Measurements from ENCODE around the gene XKR7. TPM values are rescaled to one million over a fixed set of nuclear protein-coding genes. Genes with fewer than 3 reads are reported as not detected.
A peak's percentile ranks its signal among the peaks of the same experiment; 100 is the strongest.
"Not testable (repeated sequence)": the region's sequence is repeated elsewhere in the genome, so short reads cannot be mapped to it uniquely, and the experiment has no call there.

The XKR7 gene, protein sequence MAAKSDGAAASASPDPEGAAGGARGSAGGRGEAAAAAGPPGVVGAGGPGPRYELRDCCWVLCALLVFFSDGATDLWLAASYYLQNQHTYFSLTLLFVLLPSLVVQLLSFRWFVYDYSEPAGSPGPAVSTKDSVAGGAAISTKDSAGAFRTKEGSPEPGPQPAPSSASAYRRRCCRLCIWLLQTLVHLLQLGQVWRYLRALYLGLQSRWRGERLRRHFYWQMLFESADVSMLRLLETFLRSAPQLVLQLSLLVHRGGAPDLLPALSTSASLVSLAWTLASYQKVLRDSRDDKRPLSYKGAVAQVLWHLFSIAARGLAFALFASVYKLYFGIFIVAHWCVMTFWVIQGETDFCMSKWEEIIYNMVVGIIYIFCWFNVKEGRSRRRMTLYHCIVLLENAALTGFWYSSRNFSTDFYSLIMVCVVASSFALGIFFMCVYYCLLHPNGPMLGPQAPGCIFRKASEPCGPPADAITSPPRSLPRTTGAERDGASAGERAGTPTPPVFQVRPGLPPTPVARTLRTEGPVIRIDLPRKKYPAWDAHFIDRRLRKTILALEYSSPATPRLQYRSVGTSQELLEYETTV
- total RNA-seq = not detected in 2 replicates

DNA sequence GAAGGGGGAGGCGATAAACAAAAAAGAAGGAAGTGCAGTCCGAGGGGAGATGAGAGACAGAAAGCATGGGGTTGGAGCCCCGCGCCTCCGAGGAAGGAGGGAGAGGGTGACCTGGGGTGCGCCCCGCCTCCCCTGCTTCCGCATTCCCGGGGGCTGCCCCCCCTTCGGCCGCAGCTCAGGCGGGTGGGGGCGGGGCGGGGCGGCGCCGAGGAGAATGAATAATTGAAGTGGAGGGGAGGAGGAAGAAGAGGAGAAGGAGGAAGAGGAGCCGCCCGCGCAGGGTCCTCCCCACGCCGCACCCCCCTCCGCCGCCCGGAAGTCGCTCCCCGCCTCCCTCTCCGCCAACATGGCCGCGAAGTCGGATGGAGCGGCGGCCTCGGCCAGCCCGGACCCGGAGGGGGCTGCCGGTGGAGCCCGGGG lies at the start of gene XKR7:
TSS of gene XKR7 (plus strand) at position 322 of the 420 bp plus-strand sequence. CDS start at position 347, 25 bp downstream.
- DNase-seq (ENCODE audit: low spot score) = peak; percentile 14

DNA sequence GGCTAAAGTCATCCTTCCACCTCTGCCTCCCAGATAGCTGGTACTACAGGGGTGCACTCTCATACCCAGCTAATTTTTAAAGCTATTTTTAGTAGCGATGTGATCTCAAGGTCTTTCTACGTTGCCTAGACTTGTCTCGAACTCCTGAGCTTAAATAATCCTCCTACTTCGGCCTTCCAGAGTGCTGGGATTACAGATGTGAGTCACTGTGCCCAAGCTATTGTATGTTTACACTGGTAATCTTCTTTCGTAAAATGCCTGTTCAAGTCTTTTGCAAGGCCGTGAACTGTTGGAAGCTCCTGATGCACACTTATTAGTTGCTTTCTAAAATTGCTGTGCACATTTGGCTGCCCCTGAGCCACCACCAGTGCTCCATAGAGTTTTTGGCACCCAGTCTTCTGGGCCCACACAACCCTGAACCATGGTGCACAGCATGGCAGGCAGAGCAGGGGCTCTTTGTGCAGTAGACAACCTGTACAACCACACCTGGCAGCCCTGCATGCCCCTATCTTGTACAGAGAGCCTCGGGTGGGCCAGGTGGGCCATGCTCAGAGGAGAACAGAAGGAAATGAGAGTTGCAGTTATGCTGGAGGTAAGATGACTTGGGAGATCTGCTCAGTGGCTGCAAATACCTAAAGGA lies 49.4 kb upstream of the XKR7 start:
- DNase-seq (ENCODE audit: low spot score) = no peak
- H3K36me3 Mint-ChIP-seq (ENCODE audit: low read depth) = no peaks in the 10 kb centered on the region
- intact Hi-C loops (cut with micrococcal nuclease) = no loop called here
- H3K9me3 Mint-ChIP-seq = no peaks in the 10 kb centered on the region
- H3K4me3 Mint-ChIP-seq (ENCODE audit: low read depth) = no peak overlapping the region
- H3K4me1 Mint-ChIP-seq (ENCODE audit: low read depth) = no peaks in the 10 kb centered on the region
- no peak overlapping the region for H3K27ac Mint-ChIP-seq
- peaks cover 13% of the 10 kb centered on the region for H3K27me3 Mint-ChIP-seq (ENCODE audit: low read depth)

More for the DNA sequence above, at the start of gene XKR7:
- Mint-ChIP-seq H3K27ac (no peak within 1 kb of the TSS), H3K4me3 (ENCODE audit: low read depth) (peak within 1 kb of the TSS; percentile 83), H3K4me1 (ENCODE audit: low read depth) (peaks cover 5% of the 10 kb centered on the region), H3K9me3 (no peaks in the 10 kb centered on the region), H3K36me3 (ENCODE audit: low read depth) (no peaks in the 10 kb centered on the region), H3K27me3 (ENCODE audit: low read depth) (peaks cover 27% of the 10 kb centered on the region)
- intact Hi-C loops (cut with micrococcal nuclease) = no loop called here

DNA sequence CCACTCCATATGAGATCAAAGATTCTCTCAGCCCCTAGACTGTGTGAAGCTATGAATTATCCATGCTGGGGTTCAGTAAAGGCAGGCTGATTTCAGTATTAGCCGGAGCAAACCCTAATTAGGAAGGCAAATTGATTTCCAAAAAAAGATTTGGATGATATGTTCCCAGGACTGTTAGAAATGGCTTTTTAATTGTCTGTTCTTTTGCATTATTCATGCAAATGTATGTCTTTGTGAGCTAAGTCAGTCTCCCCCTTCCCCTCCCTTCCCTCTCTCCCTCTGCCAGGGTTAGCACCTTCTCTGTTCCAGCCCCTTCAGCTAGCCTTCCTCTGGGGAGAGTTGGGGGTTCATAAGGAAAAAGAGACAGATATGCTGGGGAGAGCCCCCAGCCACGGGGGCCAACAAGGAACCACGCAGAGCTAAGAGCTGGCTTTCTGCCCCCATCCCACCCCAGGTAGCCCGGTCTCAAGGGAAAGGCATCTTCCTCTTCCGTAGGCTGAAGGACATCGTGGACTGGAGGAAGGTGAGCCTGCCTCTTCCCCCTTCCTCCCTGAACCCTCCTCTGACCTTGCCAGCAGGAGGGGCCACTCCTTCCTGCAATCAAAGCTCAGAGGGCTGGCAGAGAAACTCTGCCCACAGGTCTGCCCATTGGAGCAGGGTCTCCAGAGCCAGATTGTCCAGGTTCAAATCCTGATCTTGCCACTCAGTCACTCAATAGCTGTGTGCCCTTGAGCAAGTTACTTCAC lies 48.4 kb upstream of the XKR7 start:
- DNase-seq (ENCODE audit: low spot score) = no peak
- Mint-ChIP-seq H3K4me3 (ENCODE audit: low read depth) (no peak overlapping the region), H3K4me1 (ENCODE audit: low read depth) (no peaks in the 10 kb centered on the region), H3K36me3 (ENCODE audit: low read depth) (no peaks in the 10 kb centered on the region), H3K27ac (no peak overlapping the region), H3K27me3 (ENCODE audit: low read depth) (peaks cover 13% of the 10 kb centered on the region), H3K9me3 (no peaks in the 10 kb centered on the region)
- intact Hi-C loops (cut with micrococcal nuclease) = no loop called here

DNA sequence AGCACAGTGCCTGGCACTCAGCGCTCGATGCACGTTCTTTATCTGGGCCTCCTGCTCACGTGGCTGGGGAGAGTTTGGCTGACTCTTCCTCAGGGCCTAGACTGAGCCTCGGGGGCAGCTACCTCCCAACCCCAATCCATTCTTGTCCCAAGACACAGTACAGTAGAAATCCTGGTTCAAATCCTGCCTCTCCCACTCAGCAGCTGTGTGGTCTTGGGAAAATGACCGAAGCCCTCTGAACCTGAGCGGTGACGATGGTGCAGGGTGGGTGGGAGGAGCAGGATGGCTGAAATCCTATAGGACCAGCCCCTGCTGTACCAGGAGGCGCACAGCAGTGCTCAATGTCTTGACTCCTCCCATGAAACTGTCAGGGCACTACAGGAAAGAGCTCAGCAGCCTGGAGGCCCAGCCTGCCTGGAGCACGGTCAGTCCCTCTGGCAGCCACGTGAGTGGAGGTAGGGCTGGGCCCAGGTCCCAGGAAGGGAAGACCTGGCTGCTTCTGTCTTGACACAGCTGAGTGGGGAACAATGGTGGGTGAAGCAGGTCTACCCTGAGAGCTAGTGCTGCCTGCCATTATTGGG lies 47.6 kb upstream of the XKR7 start:
- no peak overlapping the region for H3K4me3 Mint-ChIP-seq (ENCODE audit: low read depth)
- intact Hi-C loops (cut with micrococcal nuclease) = no loop called here
- no peaks in the 10 kb centered on the region for H3K9me3 Mint-ChIP-seq
- no peak for DNase-seq (ENCODE audit: low spot score)
- peaks cover 13% of the 10 kb centered on the region for H3K27me3 Mint-ChIP-seq (ENCODE audit: low read depth)
- H3K27ac Mint-ChIP-seq = no peak overlapping the region
- H3K36me3 Mint-ChIP-seq (ENCODE audit: low read depth) = no peaks in the 10 kb centered on the region
- no peaks in the 10 kb centered on the region for H3K4me1 Mint-ChIP-seq (ENCODE audit: low read depth)

DNA sequence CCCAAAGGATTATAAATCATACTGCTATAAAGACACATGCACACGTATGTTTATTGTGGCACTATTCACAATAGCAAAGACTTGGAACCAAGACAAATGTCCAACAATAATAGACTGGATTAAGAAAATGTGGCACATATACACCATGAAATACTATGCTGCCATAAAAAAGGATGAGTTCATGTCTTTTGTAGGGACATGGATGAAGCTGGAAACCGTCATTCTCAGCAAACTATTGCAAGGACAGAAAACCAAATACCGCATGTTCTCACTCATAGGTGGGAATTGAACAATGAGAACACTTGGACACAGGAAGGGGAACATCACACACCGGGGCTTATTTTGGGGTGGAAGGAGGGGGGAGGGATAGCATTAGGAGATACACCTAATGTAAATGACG lies 46.5 kb upstream of the XKR7 start:
- H3K27ac Mint-ChIP-seq; H3K9me3 Mint-ChIP-seq; H3K36me3 Mint-ChIP-seq (ENCODE audit: low read depth); H3K4me3 Mint-ChIP-seq (ENCODE audit: low read depth); intact Hi-C loops (cut with micrococcal nuclease); H3K4me1 Mint-ChIP-seq (ENCODE audit: low read depth); DNase-seq (ENCODE audit: low spot score): not testable (repeated sequence)
- peaks cover 13% of the 10 kb centered on the region for H3K27me3 Mint-ChIP-seq (ENCODE audit: low read depth)

DNA sequence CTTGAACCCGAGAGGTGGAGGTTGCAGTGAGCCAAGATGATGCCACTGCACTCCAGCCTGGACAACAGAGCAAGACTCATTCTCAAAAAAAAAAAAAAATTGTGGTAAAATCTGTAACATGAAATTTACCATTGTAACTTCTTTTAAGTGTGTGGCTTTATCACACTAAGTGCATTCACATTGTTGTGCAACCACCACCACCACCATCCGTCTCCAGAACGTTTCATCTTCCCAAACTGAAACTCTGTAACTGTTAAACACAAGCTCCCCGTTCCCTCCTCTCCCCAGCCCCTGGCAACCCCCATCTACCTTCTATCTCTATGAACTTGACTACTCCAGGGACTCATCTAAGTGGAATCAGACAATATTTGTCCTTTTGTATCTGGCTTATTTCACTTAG lies 45.8 kb upstream of the XKR7 start:
- H3K4me3 Mint-ChIP-seq (ENCODE audit: low read depth) = no peak overlapping the region

DNA sequence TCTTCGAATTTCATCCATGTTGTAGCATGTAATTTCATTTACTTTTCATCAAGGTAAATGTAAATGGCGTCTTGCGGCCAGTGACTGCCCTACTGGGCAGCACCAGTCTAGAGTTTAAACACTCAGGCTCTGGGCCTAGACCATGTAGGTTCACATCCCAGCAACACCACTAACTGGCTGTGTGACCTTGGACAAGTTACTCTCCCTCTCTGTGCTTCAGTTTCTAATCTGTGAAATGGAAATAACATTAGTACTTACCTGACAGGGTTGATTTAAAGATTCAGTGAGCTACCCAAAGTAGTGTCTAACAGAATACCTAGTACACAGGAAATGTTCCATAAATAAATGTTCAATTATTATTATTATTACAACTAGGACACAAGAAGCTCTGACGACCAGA lies 45.4 kb upstream of the XKR7 start:
- no peaks in the 10 kb centered on the region for H3K4me1 Mint-ChIP-seq (ENCODE audit: low read depth)
- intact Hi-C loops (cut with micrococcal nuclease) = no loop called here
- peaks cover 13% of the 10 kb centered on the region for H3K27me3 Mint-ChIP-seq (ENCODE audit: low read depth)
- DNase-seq (ENCODE audit: low spot score) = no peak
- H3K27ac Mint-ChIP-seq = no peak overlapping the region
- H3K9me3 Mint-ChIP-seq = no peaks in the 10 kb centered on the region
- no peaks in the 10 kb centered on the region for H3K36me3 Mint-ChIP-seq (ENCODE audit: low read depth)
- H3K4me3 Mint-ChIP-seq (ENCODE audit: low read depth) = no peak overlapping the region

More for the DNA sequence above, 45.8 kb upstream of the XKR7 start:
- Mint-ChIP-seq H3K9me3 (no peaks in the 10 kb centered on the region), H3K36me3 (ENCODE audit: low read depth) (no peaks in the 10 kb centered on the region), H3K27ac (no peak overlapping the region), H3K4me1 (ENCODE audit: low read depth) (no peaks in the 10 kb centered on the region), H3K27me3 (ENCODE audit: low read depth) (peaks cover 13% of the 10 kb centered on the region)
- DNase-seq (ENCODE audit: low spot score) = no peak
- intact Hi-C loops (cut with micrococcal nuclease) = no loop called here

DNA sequence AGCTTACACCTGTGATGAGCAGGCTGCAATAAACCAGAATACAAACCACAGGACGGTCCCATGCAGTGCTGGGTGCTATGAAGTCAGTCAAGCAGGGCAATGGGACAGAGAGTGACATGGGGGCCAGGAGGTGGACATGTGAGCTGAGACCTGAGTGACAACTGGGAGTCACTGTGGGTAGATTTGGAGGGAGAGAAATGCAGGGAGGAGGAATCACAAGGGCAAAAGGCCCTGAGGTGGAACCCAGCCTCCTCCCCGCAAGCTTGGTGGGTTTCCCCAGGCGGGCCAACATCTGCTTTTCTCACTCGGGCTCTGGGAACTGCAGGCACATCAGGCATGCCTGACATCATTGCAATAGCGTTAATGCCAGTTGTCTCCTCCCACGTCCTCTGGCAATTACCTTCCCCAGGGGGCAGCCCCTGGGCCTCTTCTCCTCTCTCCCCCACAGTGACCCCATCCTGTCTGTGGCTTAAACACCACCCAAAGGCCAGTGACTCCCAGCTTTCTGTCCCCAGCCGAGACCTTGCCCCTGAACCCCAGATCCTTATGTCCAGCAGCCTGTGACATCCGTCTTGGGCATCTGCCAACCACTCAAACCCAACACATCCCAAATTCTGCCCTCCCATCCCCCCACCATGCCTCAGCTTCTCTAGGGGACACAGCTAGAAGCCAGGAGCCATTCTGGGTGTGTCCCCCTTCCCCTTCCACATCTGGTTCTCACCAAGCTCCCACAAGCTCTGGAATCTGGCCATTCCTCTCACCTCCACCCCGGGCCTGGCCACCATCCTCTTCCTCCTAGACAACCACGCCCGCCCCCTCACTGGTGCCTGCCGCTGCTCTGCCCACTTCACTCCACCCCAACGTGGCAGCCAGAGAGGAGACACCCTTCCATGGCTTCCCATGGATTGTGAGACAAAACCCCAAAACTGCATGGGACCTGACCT lies 44.3 kb upstream of the XKR7 start:
- Mint-ChIP-seq H3K36me3 (ENCODE audit: low read depth) (no peaks in the 10 kb centered on the region), H3K27me3 (ENCODE audit: low read depth) (peaks cover 8% of the 10 kb centered on the region), H3K27ac (no peak overlapping the region), H3K9me3 (no peaks in the 10 kb centered on the region), H3K4me1 (ENCODE audit: low read depth) (no peaks in the 10 kb centered on the region), H3K4me3 (ENCODE audit: low read depth) (no peak overlapping the region)
- no peak for DNase-seq (ENCODE audit: low spot score)
- intact Hi-C loops (cut with micrococcal nuclease) = no loop called here

DNA sequence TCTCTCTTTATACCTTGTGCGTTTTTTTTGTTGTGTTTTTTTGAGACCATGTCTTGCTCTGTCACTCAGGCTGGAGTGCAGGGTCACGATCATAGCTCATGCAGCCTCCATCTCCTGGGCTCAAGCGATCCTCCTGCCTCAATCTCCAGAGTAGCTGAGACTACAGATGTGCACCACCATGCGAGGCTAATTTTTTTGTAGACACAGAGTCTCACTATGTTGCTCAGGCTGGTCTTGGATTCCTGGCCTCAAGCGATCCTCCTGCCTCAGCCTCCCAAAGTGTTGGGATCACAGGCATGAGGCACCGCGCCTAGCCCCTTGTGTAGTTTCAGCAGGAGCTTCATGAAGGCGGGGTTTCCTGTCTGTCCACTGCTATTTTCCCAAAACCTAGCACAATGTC lies 43.4 kb upstream of the XKR7 start:
- Mint-ChIP-seq H3K4me1 (ENCODE audit: low read depth) (no peaks in the 10 kb centered on the region), H3K4me3 (ENCODE audit: low read depth) (no peak overlapping the region), H3K9me3 (no peaks in the 10 kb centered on the region), H3K27ac (no peak overlapping the region), H3K27me3 (ENCODE audit: low read depth) (peaks cover 5% of the 10 kb centered on the region), H3K36me3 (ENCODE audit: low read depth) (no peaks in the 10 kb centered on the region)
- no peak for DNase-seq (ENCODE audit: low spot score)
- intact Hi-C loops (cut with micrococcal nuclease) = no loop called here

DNA sequence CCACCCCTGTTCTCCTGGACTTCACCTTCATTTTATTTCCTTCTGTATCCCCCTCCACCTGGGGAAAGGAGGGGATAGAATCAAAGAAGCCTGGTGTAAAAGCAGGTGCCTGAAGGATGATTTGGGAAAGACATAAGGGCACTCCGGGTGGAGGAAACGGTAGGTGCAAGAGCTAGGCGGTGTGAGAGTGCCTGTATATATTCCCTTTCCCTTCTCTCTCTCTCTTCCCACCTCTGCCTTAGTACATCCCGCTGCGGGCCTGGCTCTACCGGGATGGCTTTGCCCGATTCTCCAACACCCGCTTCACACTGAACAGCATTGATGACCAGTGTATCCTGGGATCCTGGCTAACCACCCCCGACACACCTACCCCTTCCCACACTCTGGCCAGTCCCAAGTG lies 42.3 kb upstream of the XKR7 start:
- no peak for DNase-seq (ENCODE audit: low spot score)
- H3K27ac Mint-ChIP-seq = no peak overlapping the region
- no peaks in the 10 kb centered on the region for H3K4me1 Mint-ChIP-seq (ENCODE audit: low read depth)
- H3K9me3 Mint-ChIP-seq = no peaks in the 10 kb centered on the region
- intact Hi-C loops (cut with micrococcal nuclease) = no loop called here
- no peak overlapping the region for H3K4me3 Mint-ChIP-seq (ENCODE audit: low read depth)
- H3K36me3 Mint-ChIP-seq (ENCODE audit: low read depth) = no peaks in the 10 kb centered on the region
- H3K27me3 Mint-ChIP-seq (ENCODE audit: low read depth) = peaks cover 9% of the 10 kb centered on the region

DNA sequence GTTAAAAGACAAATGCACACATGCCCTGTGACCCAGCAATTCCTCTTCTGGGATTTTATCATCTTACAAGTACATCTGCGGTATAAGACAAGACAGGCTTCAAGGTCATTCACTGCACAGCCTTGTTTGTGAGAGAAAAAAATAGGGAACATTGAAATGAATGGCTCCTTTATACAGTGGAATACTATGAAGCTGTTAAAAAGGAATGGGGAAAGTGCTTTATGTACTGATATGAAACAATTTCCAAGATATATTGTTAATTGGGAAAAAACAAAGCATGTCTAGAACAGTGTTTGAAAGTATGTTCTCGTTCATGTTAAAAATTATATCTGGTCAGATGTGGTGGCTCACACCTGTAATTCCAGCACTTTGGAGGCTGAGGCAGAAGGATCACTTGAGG lies 41.5 kb upstream of the XKR7 start:
- no peaks in the 10 kb centered on the region for H3K4me1 Mint-ChIP-seq (ENCODE audit: low read depth)
- no peaks in the 10 kb centered on the region for H3K36me3 Mint-ChIP-seq (ENCODE audit: low read depth)
- H3K4me3 Mint-ChIP-seq (ENCODE audit: low read depth) = no peak overlapping the region
- intact Hi-C loops (cut with micrococcal nuclease) = no loop called here
- no peaks in the 10 kb centered on the region for H3K9me3 Mint-ChIP-seq
- no peak overlapping the region for H3K27ac Mint-ChIP-seq
- peaks cover 11% of the 10 kb centered on the region for H3K27me3 Mint-ChIP-seq (ENCODE audit: low read depth)
- no peak for DNase-seq (ENCODE audit: low spot score)

Data from activated T-helper 2 cell treated with anti-CD3 and anti-CD28 coated beads, Interferon-gamma antibody, Interleukin-2, Interleukin-4, amounts not matched to agents 10 μg/mL and 5 μg/mL and 100 μg/mL, durations not matched to agents 14 hours and 24 hours and 36 hours (primary cell).